Body of pancreas (tissue), 4 donors: ENCODE results near the gene SV2B. TPM values are rescaled to one million over a fixed set of nuclear protein-coding genes. Genes with fewer than 3 reads are reported as not detected.

ENCODE experiments used
- ATAC-seq: fragments of 150-250 bp; one replicate; pipeline ENCODE4 v1.9.1; 2016
- DNase-seq, 4 donors: peaks; one replicate each; pipeline ENCODE4 v3.0.0-alpha.2; 2019
- H3K27ac ChIP-seq, 4 donors: fragments of 200-600 bp; sonication (generic); 1 replicate in 3 of 4; 2 replicates in 1 of 4; pipeline versions ENCODE4 v1.5.1 to v1.6.1; 2016 to 2019; ENCODE audit warnings: mild to moderate bottlenecking in 1 of 4, mixed read lengths in 1 of 4, moderate library complexity in 1 of 4
- H3K27me3 ChIP-seq, 2 donors: fragments of 200-600 bp; sonication (generic); one replicate each; pipeline ENCODE4 v1.6.0; 2016; ENCODE audit warnings: mild to moderate bottlenecking in 1 of 2
- H3K36me3 ChIP-seq, 2 donors: fragments of 200-600 bp; sonication (generic); replicated peaks in 1 of 2; 2 replicates each; pipeline ENCODE4 v1.5.1; 2016; ENCODE audit warnings: low read depth in 2 of 2; ENCODE audit not compliant: insufficient read depth in 1 of 2
- H3K4me1 ChIP-seq: fragments of 200-600 bp; sonication (generic); one replicate; pipeline ENCODE4 v1.6.0; 2016
- H3K4me3 ChIP-seq, 2 donors: fragments of 200-600 bp; sonication (generic); 1 replicate in 1 of 2; 2 replicates in 1 of 2; pipeline ENCODE4 v1.5.1; 2016 to 2019
- H3K9me3 ChIP-seq, 3 donors: fragments of 200-600 bp; sonication (generic); 1 replicate in 2 of 3; 2 replicates in 1 of 3; pipeline ENCODE4 v1.5.1; 2016
- CTCF ChIP-seq, 7 experiments: fragments of 450-650 bp in 4 of 7; fragments of 200-600 bp in 3 of 7; sonication (generic) in 3 of 7; IDR thresholded peaks; one replicate each; pipeline ENCODE4 v1.5.1; 2016 to 2019; ENCODE audit warnings: antibody characterized with exemption in 7 of 7
- POLR2A ChIP-seq, 3 donors: fragments of 450-650 bp; IDR thresholded peaks; one replicate each; pipeline ENCODE4 v1.6.1; 2016; ENCODE audit warnings: antibody characterized with exemption in 3 of 3, mild to moderate bottlenecking in 2 of 3
- WGBS, 2 donors: methylation state at CpG; one replicate each; pipeline ENCODE4 v1.1.5; 2017; 5-methylcytosine and 5-hydroxymethylcytosine counted together
- intact Hi-C: fragments of 100-400 bp; cut with DNase I; formaldehyde crosslinking; loops from one replicate; pipeline ENCODE4 v1.15.1; 2023
- total RNA-seq, 2 donors: library from RNA; depleted of rRNA; stranded (reverse); fragments of >200 nt; gene quantifications; one replicate each; pipeline ENCODE4 v1.1.0, GENCODE V29; 2016

The SV2B gene
- total RNA-seq, 2 donors from 2014 or later: 0.78 to 20.4 TPM

- no peak for ATAC-seq
- intact Hi-C loops: no loop called here
These were observed 29.4 kb downstream of the SV2B start for GRCh38 chr15:91129436-91129835.

GRCh38 chr15:91132079-91132478 is 32.0 kb downstream of the SV2B start:
- TF ChIP-seq CTCF (IDR thresholded peaks at IDR 0.05): no peak
- no peak for TF ChIP-seq POLR2A (IDR thresholded peaks at IDR 0.05)
- DNase-seq (no peak), ATAC-seq (no peak)
- WGBS, 2 donors: 79 to 90% methylated on average over 7 of the region's 7 CpGs
- Histone ChIP-seq H3K4me3 (no peak overlapping the region), H3K27me3 (no peaks in the 10 kb centered on the region), H3K4me1 (no peaks in the 10 kb centered on the region), H3K9me3 (no peaks in the 10 kb centered on the region), H3K27ac (no peak overlapping the region), H3K36me3 (no peaks in the 10 kb centered on the region)
- intact Hi-C loops: no loop called here

More at GRCh38 chr15:91129436-91129835, 29.4 kb downstream of the SV2B start:
- H3K36me3 ChIP-seq: no peaks in the 10 kb centered on the region
- no peaks in the 10 kb centered on the region for H3K4me1 ChIP-seq
- WGBS, 2 donors: 86 to 87% methylated on average over 6 of the region's 6 CpGs
- no peak overlapping the region for H3K27ac ChIP-seq
- no peak overlapping the region for H3K4me3 ChIP-seq
- no peak for TF ChIP-seq CTCF (IDR thresholded peaks at IDR 0.05)
- no peak for TF ChIP-seq POLR2A (IDR thresholded peaks at IDR 0.05)
- no peaks in the 10 kb centered on the region for H3K9me3 ChIP-seq
- no peaks in the 10 kb centered on the region for H3K27me3 ChIP-seq
- no peak for DNase-seq

- TF ChIP-seq CTCF (IDR thresholded peaks at IDR 0.05) (no peak), POLR2A (IDR thresholded peaks at IDR 0.05) (no peak)
- 79 to 96% methylated on average over 7 to 8 of the region's 8 CpGs for WGBS, 2 donors
- intact Hi-C loops: no loop called here
- ATAC-seq (no peak), DNase-seq (no peak)
- no peaks in the 10 kb centered on the region for H3K9me3 ChIP-seq
- no peak overlapping the region for H3K27ac ChIP-seq
- H3K36me3 ChIP-seq: no peaks in the 10 kb centered on the region
- H3K4me3 ChIP-seq: no peak overlapping the region
- no peaks in the 10 kb centered on the region for H3K4me1 ChIP-seq
- H3K27me3 ChIP-seq: no peaks in the 10 kb centered on the region
These were observed 33.5 kb downstream of the SV2B start for GRCh38 chr15:91133511-91133910.

- no peak overlapping the region for H3K4me3 ChIP-seq
- no peaks in the 10 kb centered on the region for H3K27me3 ChIP-seq
- DNase-seq: no peak
- 72 to 80% methylated on average over 10 of the region's 10 CpGs for WGBS, 2 donors
- H3K27ac ChIP-seq: no peak overlapping the region
- no peaks in the 10 kb centered on the region for H3K36me3 ChIP-seq
- ATAC-seq: no peak
- intact Hi-C loops: no loop called here
- TF ChIP-seq CTCF (IDR thresholded peaks at IDR 0.05) (no peak), POLR2A (IDR thresholded peaks at IDR 0.05) (no peak)
- H3K4me1 ChIP-seq: no peaks in the 10 kb centered on the region
- H3K9me3 ChIP-seq: no peaks in the 10 kb centered on the region
These were observed 35.4 kb downstream of the SV2B start for GRCh38 chr15:91135201-91136130.
